Keratinocyte (primary cell): ENCODE measurements around the gene EIF1AY. TPM values are rescaled to one million over a fixed set of nuclear protein-coding genes. Genes with fewer than 3 reads are reported as not detected.

Experiments
- DNase-seq: peaks from one replicate; pipeline ENCODE4 v3.0.0-alpha.2; 2011; ENCODE audit warnings: low read depth, missing footprints, low spot score
- FAIRE-seq: peaks from 2 replicates; lab custom pipeline; 2011; peaks lifted over from hg19 to GRCh38; lab: Jason Lieb, UNC
- H2AFZ ChIP-seq: 2 replicates; pipeline ENCODE4 v1.6.0; 2012; ENCODE audit warnings: low read length, control low read depth, inconsistent platforms; ENCODE audit not compliant: control insufficient read depth
- H3K27ac ChIP-seq: 2 replicates; pipeline ENCODE4 v1.5.1; 2011; ENCODE audit warnings: low read length; ENCODE audit not compliant: control insufficient read depth, insufficient read depth
- H3K27me3 ChIP-seq: 3 replicates; pipeline ENCODE4 v1.6.0; 2011; ENCODE audit warnings: low read length; ENCODE audit not compliant: control insufficient read depth, insufficient read depth; ENCODE audit errors: extremely low read depth
- H3K36me3 ChIP-seq, 2 experiments: 2 replicates in 1 of 2; 3 replicates in 1 of 2; pipeline ENCODE4 v1.5.1; 2011; ENCODE audit warnings: low read length in 2 of 2, mild to moderate bottlenecking in 1 of 2; ENCODE audit not compliant: control insufficient read depth in 2 of 2, insufficient read depth in 2 of 2; ENCODE audit errors: extremely low read depth in 1 of 2
- H3K4me1 ChIP-seq: 3 replicates; pipeline ENCODE4 v1.5.1; 2011; ENCODE audit warnings: low read length; ENCODE audit not compliant: control insufficient read depth, insufficient read depth; ENCODE audit errors: extremely low read depth
- H3K4me2 ChIP-seq: 3 replicates; pipeline ENCODE4 v1.6.0; 2011; ENCODE audit warnings: low read depth, low read length; ENCODE audit not compliant: control insufficient read depth, insufficient read depth; ENCODE audit errors: extremely low read depth
- H3K4me3 ChIP-seq, 3 experiments: fragments of 200-600 bp in 1 of 3; sonication (generic) in 1 of 3; 2 replicates in 2 of 3; 3 replicates in 1 of 3; pipeline ENCODE4 v1.5.1; 2011 to 2016; ENCODE audit warnings: low read length in 3 of 3, mild to moderate bottlenecking in 3 of 3, control low read depth in 2 of 3, inconsistent platforms in 1 of 3, low read depth in 1 of 3, mixed read lengths in 1 of 3, mixed run types in 1 of 3, moderate library complexity in 1 of 3; ENCODE audit not compliant: control insufficient read depth in 2 of 3, insufficient read depth in 2 of 3; ENCODE audit errors: extremely low read depth in 1 of 3
- H3K79me2 ChIP-seq: 2 replicates; pipeline ENCODE4 v1.6.0; 2012; ENCODE audit warnings: low read length; ENCODE audit not compliant: control insufficient read depth, insufficient read depth
- H3K9ac ChIP-seq: 3 replicates; pipeline ENCODE4 v1.6.0; 2011; ENCODE audit warnings: low read length; ENCODE audit not compliant: control insufficient read depth, insufficient read depth; ENCODE audit errors: extremely low read depth
- H3K9me1 ChIP-seq: 3 replicates; pipeline ENCODE4 v1.6.0; 2011; ENCODE audit warnings: low read length; ENCODE audit not compliant: control insufficient read depth, insufficient read depth; ENCODE audit errors: extremely low read depth
- H3K9me3 ChIP-seq: 2 replicates; pipeline ENCODE4 v1.5.1; 2012; ENCODE audit warnings: low read depth, low read length; ENCODE audit not compliant: control insufficient read depth
- H4K20me1 ChIP-seq: 3 replicates; pipeline ENCODE4 v1.6.0; 2011; ENCODE audit warnings: low read length; ENCODE audit not compliant: control insufficient read depth, insufficient read depth; ENCODE audit errors: extremely low read depth
- CTCF ChIP-seq, 3 experiments: IDR thresholded peaks in 1 of 3; conservative IDR thresholded peaks in 1 of 3; optimal IDR thresholded peaks in 1 of 3; 2 replicates in 2 of 3; 3 replicates in 1 of 3; pipeline versions ENCODE3 to v1.5.1; 2011; ENCODE audit warnings: low read length in 3 of 3, mild to moderate bottlenecking in 3 of 3, moderate library complexity in 2 of 3, control low read depth in 1 of 3, inconsistent platforms in 1 of 3; ENCODE audit not compliant: insufficient read depth in 2 of 3; ENCODE audit errors: extremely low read depth in 1 of 3
- EZH2 ChIP-seq: IDR thresholded peaks from one replicate; pipeline ENCODE4 v1.6.1; 2012; ENCODE audit warnings: inconsistent platforms, mild to moderate bottlenecking, low read length, moderate library complexity
- dilution Hi-C: fragments of 300-500 bp; cut with MboI; formaldehyde crosslinking; loops from one replicate; pipeline ENCODE4 v1.7.0; 2020; ENCODE audit warnings: low sequenced_read_pairs; ENCODE audit not compliant: extremely low pct_ligation_motif_present
- polyA plus RNA-seq, 5 experiments: library from polyadenylated mRNA; depleted of rRNA in 3 of 5; stranded (reverse) in 3 of 5; stranded (forward) in 1 of 5; unstranded in 1 of 5; fragments of >200 nt; gene quantifications; 1 replicate in 1 of 5; 2 replicates in 3 of 5; 3 replicates in 1 of 5; pipeline versions ENCODE4 v1.2.1 to v1.2.3, GENCODE V29; 2011 to 2012; ENCODE audit warnings: missing spikeins in 2 of 5, low read depth in 1 of 5, low replicate concordance in 1 of 5

Gene EIF1AY
- polyA plus RNA-seq, 1 donor (not counting 4 experiments of a cell fraction or from before 2014, with no cell fraction given): not detected

GRCh38 chrY:20576506-20576905, 930 bp downstream of the EIF1AY start:
- Histone ChIP-seq H2AFZ (no peak overlapping the region), H3K4me1 (no peaks in the 10 kb centered on the region), H3K27ac (no peak overlapping the region), H3K9ac (no peak overlapping the region), H3K4me3 (no peak overlapping the region), H3K79me2 (no peaks in the 10 kb centered on the region), H3K9me1 (no peaks in the 10 kb centered on the region), H4K20me1 (no peaks in the 10 kb centered on the region), H3K9me3 (no peaks in the 10 kb centered on the region), H3K36me3 (no peaks in the 10 kb centered on the region), H3K4me2 (no peak overlapping the region), H3K27me3 (no peaks in the 10 kb centered on the region)
- TF ChIP-seq EZH2: no peak
- TF ChIP-seq CTCF (optimal IDR thresholded peaks at IDR 0.05 in 1 of 3, IDR thresholded peaks at IDR 0.05 in 1 of 3, conservative IDR thresholded peaks at IDR 0.05 in 1 of 3; ENCODE audit: extremely low read depth in 1 of 3, insufficient read depth in 2 of 3, low read length in 3 of 3): no peak
- dilution Hi-C loops: no loop called here
- DNase-seq (no peak), FAIRE-seq (no peak)

- Histone ChIP-seq H3K4me3 (no peak overlapping the region), H3K9ac (no peak overlapping the region), H3K79me2 (no peaks in the 10 kb centered on the region), H3K27me3 (no peaks in the 10 kb centered on the region), H3K27ac (no peak overlapping the region), H3K9me1 (no peaks in the 10 kb centered on the region), H3K4me2 (no peak overlapping the region), H4K20me1 (no peaks in the 10 kb centered on the region), H3K36me3 (no peaks in the 10 kb centered on the region), H2AFZ (no peak overlapping the region), H3K4me1 (no peaks in the 10 kb centered on the region), H3K9me3 (no peaks in the 10 kb centered on the region)
- TF ChIP-seq CTCF (optimal IDR thresholded peaks at IDR 0.05 in 1 of 3, IDR thresholded peaks at IDR 0.05 in 1 of 3, conservative IDR thresholded peaks at IDR 0.05 in 1 of 3; ENCODE audit: extremely low read depth in 1 of 3, insufficient read depth in 2 of 3, low read length in 3 of 3) (no peak), EZH2 (no peak)
- DNase-seq (no peak), FAIRE-seq (no peak)
- dilution Hi-C loops: no loop called here
Measured at GRCh38 chrY:20578206-20578605, 2.6 kb downstream of the EIF1AY start.
